Esophagus squamous epithelium (tissue), 4 donors: Measurements from ENCODE around the gene YIPF1.
"Not testable (repeated sequence)": the region's sequence is repeated elsewhere in the genome, so short reads cannot be mapped to it uniquely, and the experiment has no call there.

Experiments used
- POLR2A ChIP-seq, 4 donors: fragments of 450-650 bp; IDR thresholded peaks; one replicate each; pipeline ENCODE4 v1.6.1; 2017; ENCODE audit warnings: antibody characterized with exemption in 4 of 4, mild to moderate bottlenecking in 4 of 4, moderate library complexity in 3 of 4
- TF ChIP-seq, protein P1 (sequence below), 6 experiments: fragments of 450-650 bp in 4 of 6; fragments of 200-600 bp in 2 of 6; sonication (generic) in 2 of 6; IDR thresholded peaks; one replicate each; pipeline ENCODE4 v1.5.1; 2016 to 2019; ENCODE audit warnings: antibody characterized with exemption in 6 of 6, mild to moderate bottlenecking in 4 of 6, moderate library complexity in 4 of 6

DNA sequence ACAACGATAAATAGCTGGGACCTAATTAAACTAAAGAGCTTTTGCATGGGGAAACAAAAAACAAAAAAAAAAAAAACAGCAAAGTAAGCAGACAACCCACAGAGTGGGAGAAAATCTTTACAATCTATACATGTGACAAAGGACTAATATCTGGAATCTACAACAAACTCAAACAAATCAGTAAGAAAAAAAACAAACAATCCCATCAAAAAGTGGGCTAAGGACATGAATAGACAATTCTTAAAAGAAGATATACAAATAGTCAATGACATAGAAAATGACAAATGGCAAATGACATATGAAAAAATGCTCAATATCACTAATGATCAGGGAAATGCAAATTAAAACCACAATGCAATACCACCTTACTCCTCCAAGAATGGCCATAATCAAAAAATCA, 73.0 kb downstream of the YIPF1 start:
- TF ChIP-seq, protein P1, sequence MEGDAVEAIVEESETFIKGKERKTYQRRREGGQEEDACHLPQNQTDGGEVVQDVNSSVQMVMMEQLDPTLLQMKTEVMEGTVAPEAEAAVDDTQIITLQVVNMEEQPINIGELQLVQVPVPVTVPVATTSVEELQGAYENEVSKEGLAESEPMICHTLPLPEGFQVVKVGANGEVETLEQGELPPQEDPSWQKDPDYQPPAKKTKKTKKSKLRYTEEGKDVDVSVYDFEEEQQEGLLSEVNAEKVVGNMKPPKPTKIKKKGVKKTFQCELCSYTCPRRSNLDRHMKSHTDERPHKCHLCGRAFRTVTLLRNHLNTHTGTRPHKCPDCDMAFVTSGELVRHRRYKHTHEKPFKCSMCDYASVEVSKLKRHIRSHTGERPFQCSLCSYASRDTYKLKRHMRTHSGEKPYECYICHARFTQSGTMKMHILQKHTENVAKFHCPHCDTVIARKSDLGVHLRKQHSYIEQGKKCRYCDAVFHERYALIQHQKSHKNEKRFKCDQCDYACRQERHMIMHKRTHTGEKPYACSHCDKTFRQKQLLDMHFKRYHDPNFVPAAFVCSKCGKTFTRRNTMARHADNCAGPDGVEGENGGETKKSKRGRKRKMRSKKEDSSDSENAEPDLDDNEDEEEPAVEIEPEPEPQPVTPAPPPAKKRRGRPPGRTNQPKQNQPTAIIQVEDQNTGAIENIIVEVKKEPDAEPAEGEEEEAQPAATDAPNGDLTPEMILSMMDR (IDR thresholded peaks at IDR 0.05), result not testable (repeated sequence)
- not testable (repeated sequence) for TF ChIP-seq POLR2A (IDR thresholded peaks at IDR 0.05)
